ENCODE measurements around the gene ALG3.

DNA sequence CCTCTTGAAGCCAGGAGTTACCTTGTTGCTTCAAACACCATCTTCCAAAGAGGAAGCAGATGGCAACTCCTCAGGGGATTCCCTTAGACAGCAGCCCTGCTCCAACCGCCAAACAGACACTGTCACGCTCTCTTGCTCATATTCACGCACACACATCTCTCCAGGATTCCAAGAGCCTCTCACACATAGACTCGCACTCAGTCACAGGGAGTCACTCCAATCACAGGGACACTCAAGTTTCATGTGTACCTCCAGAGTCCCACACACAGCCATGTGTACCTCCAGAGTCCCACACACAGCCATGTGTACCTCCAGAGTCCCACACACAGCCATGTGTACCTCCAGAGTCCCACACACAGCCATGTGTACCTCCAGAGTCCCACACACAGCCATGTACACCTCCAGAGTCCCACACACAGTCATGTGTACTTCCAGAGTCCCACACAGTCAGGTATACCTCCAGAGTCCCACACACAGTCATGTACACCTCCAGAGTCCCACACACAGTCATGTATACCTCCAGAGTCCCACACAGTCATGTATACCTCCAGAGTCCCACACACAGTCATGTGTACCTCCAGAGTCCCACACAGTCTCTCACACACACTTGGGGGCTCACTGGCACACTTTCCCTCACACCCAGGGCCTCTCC, 13.3 kb downstream of the ALG3 start:
- TF ChIP-seq EZH2 (IDR thresholded peaks at IDR 0.05) (no peak), EZH2phosphoT487 (IDR thresholded peaks at IDR 0.05) (no peak)
- TF ChIP-seq, protein P1, sequence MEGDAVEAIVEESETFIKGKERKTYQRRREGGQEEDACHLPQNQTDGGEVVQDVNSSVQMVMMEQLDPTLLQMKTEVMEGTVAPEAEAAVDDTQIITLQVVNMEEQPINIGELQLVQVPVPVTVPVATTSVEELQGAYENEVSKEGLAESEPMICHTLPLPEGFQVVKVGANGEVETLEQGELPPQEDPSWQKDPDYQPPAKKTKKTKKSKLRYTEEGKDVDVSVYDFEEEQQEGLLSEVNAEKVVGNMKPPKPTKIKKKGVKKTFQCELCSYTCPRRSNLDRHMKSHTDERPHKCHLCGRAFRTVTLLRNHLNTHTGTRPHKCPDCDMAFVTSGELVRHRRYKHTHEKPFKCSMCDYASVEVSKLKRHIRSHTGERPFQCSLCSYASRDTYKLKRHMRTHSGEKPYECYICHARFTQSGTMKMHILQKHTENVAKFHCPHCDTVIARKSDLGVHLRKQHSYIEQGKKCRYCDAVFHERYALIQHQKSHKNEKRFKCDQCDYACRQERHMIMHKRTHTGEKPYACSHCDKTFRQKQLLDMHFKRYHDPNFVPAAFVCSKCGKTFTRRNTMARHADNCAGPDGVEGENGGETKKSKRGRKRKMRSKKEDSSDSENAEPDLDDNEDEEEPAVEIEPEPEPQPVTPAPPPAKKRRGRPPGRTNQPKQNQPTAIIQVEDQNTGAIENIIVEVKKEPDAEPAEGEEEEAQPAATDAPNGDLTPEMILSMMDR (IDR thresholded peaks at IDR 0.05) = no peak
